ENCODE measurements around the gene PXMP4.
A peak's percentile ranks its signal among the peaks of the same experiment; 100 is the strongest.
"Not testable (repeated sequence)": the region's sequence is repeated elsewhere in the genome, so short reads cannot be mapped to it uniquely, and the experiment has no call there.

Gene PXMP4, protein sequence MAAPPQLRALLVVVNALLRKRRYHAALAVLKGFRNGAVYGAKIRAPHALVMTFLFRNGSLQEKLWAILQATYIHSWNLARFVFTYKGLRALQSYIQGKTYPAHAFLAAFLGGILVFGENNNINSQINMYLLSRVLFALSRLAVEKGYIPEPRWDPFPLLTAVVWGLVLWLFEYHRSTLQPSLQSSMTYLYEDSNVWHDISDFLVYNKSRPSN

DNA sequence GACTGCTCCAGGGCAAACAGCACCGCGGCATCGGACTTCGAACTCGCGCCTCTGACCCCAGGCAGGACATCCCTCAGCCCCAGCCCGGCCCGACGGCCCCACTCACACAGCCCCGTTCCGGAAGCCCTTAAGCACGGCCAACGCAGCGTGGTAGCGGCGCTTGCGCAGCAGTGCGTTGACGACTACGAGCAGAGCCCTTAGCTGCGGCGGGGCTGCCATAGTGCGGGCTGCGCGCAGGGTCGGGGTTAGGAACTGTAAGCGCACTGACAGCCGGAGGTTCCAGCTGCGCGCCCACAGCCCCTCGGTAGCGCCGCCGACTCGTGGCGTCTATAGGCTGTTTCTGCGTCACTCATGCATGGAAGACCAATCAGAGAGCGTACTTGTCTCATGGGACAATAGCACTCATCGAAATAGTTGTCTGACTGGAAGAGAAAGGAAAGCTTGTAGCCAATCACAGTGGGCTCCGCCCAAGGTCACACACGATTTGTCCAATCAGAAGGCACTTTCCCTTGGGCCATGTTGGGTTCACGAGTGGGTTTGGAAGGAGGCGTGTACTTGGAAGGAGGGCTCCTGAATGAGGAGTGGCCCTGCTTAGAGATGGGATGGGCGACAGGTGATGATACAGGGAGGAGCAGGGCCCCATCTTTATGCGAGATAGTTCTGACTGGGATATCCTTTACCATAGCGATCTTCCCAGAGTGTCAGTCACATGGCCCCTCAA lies at the start of gene PXMP4:
TSS of gene PXMP4 (minus strand) at position 322 of the 721 bp plus-strand sequence. CDS start at position 219, 103 bp downstream.
- no peak for DNase-seq (ENCODE audit: low spot score)

DNA sequence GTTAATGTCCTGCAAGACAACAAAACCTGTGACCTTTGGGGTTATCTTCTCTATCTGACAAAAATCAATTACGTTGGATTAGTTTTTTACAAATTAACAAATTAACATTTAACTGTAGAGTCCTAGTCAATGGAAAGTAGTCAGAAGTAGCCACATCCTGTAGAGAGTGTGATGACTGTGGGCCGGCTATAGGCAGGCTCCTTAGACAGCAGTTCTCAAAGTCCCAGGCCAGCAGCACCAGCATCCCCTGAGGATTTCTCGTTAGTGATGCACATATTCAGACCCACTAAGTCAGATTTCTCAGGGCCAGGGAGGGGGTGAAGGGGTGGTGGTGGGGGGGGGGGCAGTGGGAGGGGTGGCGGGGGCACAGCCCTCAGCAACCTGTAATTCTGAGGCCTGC lies 48.9 kb upstream of the PXMP4 start:
- DNase-seq (ENCODE audit: low spot score), result no peak

- DNase-seq (ENCODE audit: low spot score), result no peak
Observed at GRCh38 chr20:33767777-33768138, 47.6 kb upstream of the PXMP4 start.

DNA sequence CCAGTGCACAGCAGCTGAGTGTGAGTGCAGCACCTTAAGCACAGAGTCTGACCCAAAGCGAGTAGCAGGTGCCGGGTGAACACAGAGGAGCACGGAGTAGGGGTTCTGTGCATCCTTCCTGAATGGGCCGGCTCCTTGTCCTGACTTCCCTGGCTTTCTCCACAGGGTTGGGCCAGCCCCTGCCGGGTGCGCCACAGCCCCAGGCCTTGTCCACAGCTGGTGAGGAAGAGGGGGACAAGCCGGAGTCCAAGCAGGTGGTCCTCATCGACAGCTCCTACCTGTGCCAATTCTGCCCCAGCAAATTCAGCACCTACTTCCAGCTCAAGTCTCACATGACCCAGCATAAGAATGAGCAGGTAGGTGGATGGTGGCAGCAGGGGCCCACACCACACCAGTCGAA lies 46.6 kb upstream of the PXMP4 start:
- DNase-seq (ENCODE audit: low spot score), result no peak

GRCh38 chr20:33765592-33765991 lies 45.5 kb upstream of the PXMP4 start:
- no peak for DNase-seq (ENCODE audit: low spot score)

- no peak for DNase-seq (ENCODE audit: low spot score)
Observed at GRCh38 chr20:33765099-33765498, 45.0 kb upstream of the PXMP4 start.

DNA sequence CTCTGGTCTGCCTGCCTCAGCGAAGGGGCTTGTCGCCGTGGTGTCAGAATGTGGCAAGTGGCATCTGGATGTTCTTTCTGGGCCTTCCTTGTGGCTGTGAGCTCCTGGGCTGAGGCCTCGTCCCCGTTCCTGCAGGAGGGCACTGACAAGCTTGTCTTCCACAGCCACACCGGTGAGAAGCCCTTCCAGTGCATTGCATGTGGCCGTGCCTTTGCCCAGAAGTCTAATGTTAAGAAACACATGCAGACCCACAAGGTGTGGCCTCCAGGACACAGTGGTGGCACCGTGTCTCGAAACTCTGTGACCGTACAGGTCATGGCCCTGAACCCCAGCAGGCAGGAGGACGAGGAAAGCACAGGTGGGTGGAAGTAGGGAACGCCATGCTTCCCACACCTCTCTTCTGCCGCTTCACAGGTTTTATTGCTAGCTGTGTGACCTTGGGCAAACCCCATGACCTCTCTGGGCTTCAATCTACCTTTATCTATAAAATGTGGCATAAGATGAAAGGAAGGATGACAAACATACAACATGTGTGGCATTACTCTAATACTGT lies 41.7 kb upstream of the PXMP4 start:
- no peak for DNase-seq (ENCODE audit: low spot score)

DNA sequence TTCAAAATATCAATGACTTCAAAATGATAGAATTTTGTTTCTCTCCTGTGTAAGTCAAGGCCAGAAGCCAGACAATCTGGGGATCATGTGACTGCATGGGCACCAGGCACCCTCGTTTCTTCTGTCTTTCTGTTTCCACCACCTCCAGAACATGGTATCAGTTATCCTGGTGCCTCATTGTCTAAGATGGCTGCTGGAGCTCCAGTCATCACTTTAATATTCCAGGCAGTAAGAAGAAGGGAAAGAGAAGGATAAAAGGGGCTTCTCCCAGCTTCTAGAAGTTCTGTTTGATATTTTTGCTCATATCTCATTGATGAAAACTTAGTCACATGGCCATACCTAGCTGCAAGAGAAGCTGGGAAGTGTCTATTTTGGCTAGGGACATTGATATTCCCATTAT lies 37.3 kb upstream of the PXMP4 start:
- DNase-seq (ENCODE audit: low spot score), result no peak

DNA sequence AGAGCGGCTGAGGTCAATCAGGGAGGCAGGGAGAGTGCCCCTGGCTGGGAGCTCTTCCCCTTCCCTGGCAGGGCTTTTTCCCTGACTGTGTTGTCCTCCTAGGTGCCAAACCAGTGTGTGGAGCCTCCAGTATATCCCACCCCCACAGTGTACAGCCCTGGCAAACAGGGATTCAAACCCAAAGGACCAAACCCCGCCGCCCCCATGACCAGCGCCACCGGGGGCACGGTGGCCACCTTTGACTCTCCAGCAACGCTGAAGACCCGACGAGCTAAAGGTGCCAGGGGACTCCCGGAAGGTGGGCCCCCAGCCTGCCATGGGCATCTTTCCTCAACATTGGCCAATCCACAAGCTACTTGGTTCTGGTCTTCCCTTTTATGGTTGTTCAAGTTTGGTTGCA lies 36.9 kb upstream of the PXMP4 start:
- DNase-seq (ENCODE audit: low spot score), result no peak

- not testable (repeated sequence) for DNase-seq (ENCODE audit: low spot score)
Observed at GRCh38 chr20:33755936-33756490, 35.9 kb upstream of the PXMP4 start.

GRCh38 chr20:33753763-33754162 lies 33.7 kb upstream of the PXMP4 start:
- DNase-seq (ENCODE audit: low spot score), result no peak

DNA sequence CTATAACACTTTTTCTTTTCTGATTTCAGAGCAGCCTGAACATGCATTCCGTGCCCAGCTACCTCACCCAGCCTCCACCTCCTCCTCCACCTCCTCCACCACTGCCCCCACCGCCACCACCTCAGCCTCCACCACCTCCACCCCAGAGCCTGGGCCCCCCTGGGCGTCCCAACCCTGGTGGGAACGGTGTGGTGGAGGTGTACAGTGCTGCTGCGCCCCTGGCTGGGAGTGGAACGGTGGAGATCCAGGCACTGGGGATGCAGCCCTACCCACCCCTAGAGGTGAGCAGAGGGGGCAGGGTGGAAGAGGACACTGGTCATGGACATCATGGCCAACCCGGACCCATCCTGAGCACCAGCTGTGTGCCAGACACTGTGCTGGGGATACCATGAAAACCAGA lies 33.0 kb upstream of the PXMP4 start:
- DNase-seq (ENCODE audit: low spot score), result no peak

- peak; percentile 45 for DNase-seq (ENCODE audit: low spot score)
Observed at GRCh38 chr20:33751775-33752174, 31.7 kb upstream of the PXMP4 start.

- no peak for DNase-seq (ENCODE audit: low spot score)
Observed at GRCh38 chr20:33746325-33746998, 26.4 kb upstream of the PXMP4 start.

DNA sequence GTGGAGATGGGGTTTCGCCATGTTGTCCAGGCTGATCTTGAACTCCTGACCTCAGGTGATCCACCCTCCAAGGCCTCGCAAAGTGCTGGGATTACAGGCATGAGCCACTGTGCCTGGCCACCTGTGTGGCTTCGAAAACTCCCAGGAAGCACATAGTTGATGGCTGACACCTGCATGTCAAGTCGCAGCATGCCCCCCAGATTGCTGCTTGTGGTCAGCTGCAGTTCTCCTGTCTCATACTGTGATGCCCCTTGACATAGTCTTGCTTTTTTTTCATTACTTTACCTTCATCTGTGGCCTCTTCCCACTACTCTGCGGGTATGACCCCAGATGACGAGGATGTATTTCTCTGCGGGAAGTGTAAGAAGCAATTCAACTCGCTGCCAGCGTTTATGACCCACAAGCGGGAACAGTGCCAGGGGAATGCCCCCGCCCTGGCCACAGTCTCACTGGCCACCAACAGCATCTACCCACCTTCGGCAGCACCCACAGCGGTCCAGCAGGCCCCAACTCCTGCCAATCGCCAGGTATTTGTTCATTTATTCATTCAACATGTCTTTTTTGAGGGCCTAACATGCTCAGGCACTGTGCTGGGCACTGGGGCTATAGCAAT lies 24.8 kb upstream of the PXMP4 start:
- no peak for DNase-seq (ENCODE audit: low spot score)

DNA sequence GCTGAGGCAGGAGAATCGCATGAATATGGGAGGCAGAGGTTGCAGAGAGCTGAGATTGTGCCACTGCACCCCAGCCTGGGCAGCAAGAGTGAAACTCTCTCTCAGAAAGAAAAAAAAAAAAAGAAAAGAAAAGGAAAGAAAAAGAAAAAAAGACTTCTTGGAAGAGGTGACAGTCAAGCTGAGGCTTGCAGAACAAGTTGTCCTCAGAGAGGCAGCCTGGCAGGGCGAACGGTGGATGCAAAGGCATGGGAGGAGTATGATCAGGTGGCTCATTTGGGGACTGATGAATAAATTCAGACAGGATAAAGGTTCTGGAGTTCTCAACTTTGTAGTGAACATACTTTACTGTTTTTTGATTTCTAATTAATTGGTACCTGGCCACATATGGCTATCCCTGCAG lies 24.1 kb upstream of the PXMP4 start:
- DNase-seq (ENCODE audit: low spot score), result no peak

GRCh38 chr20:33740189-33740588 lies 20.1 kb upstream of the PXMP4 start:
- DNase-seq (ENCODE audit: low spot score), result no peak

DNA sequence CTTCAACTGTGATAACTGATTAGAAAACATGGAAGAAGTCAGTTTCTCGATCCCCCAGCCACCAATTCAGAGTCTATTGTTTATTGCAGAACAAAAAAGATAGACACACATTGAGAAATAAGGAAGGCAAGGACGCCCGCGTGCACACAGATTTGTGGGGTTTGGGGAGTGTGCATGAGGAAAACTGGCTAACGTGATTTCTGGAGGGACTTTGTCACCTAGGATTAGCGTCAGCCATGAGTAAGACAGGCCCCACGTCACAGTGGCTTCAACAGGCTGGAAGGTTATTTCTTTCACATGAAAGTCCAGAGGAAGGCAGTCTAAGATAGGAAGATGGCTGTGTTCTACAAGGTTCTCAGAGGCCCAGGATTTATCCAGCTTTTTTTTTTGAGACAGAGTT lies 19.4 kb upstream of the PXMP4 start:
- no peak for DNase-seq (ENCODE audit: low spot score)

DNA sequence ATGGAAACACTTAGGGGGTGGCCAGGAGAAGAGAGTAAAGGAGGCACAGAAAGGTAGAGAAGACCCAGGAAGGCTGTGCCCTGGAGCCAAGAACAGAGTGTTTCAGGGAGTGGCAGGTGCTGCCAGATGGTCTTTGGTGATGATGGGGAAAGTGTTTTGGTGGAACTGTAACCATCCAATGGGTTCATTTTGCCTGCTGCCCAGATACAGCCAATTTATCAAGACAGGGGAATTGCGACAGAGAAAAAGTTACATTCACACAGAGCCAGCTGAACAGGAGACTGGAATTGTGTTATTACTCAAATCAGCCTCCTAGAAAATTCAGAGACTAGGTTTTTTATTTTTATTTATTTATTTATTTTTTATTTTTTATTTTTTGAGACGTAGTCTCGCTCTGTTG lies 16.9 kb upstream of the PXMP4 start:
- DNase-seq (ENCODE audit: low spot score), result no peak

DNA sequence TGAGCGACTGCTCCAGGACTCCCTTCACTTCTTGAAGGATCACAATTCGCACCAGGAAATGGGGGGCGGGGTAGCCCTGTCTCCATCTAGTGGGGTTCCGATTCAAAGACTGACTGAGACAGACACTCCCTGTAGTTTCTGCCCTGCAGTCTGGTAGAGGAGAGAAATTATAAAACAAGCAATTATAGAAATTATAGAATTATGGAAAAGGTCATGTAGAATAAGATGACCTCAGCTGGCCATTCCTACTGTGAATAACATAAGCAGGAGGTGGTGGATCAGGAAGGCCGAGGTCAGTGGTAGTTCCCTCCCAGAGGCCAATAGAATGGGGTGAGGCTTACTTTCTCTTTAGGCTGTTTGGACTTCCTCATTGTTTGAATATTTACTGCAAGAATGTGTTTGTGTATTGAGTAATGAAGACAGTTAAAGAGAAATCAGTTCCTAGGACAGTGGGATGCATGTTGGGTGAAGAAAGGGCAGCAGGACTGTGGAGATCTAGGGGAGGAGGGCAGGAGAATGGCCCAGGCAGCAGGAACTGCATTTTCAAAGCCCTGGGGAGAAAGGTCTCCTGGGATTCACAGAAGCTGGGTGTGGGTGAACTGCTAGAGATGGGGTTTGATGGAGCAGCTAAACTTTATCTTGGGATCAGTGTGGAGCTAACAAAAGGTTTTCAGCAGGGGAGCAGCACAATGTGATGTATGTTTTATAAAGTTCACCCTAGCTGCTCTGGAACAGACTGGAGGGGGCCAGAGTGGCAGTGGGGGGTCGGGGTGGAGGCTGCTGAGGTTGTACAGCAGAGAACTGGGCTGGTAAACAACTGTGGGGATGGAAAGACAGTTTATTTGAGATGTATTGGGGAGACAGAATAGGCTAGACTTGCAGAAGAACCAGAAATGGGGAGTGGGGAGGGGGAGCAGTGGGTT lies 13.8 kb upstream of the PXMP4 start:
- peak; percentile 41 for DNase-seq (ENCODE audit: low spot score)

Data from RKO (cell line).